ENCODE results near the gene OSBPL5.

OSBPL5 gene

GRCh38 chr11:3107608-3108182 lies 57.4 kb downstream of the OSBPL5 start:
- TF ChIP-seq CTCF (IDR thresholded peaks at IDR 0.05) = no peak

GRCh38 chr11:3106736-3107524 lies 58.2 kb downstream of the OSBPL5 start:
- TF ChIP-seq CTCF (IDR thresholded peaks at IDR 0.05) = no peak

GRCh38 chr11:3105791-3106735 lies 59.0 kb downstream of the OSBPL5 start:
- TF ChIP-seq CTCF (IDR thresholded peaks at IDR 0.05) = no peak

GRCh38 chr11:3104961-3105790 lies 59.9 kb downstream of the OSBPL5 start:
- TF ChIP-seq CTCF (IDR thresholded peaks at IDR 0.05) = no peak

GRCh38 chr11:3104051-3104714 lies 60.9 kb downstream of the OSBPL5 start:
- TF ChIP-seq CTCF (IDR thresholded peaks at IDR 0.05) = no peak

- TF ChIP-seq CTCF (IDR thresholded peaks at IDR 0.05) = no peak
Observed at GRCh38 chr11:3103076-3103475, 62.0 kb downstream of the OSBPL5 start.
